Right lobe of liver (tissue), 6 donors: ENCODE measurements around the gene IGSF22. TPM values are rescaled to one million over a fixed set of nuclear protein-coding genes. Genes with fewer than 3 reads are reported as not detected.
A peak's percentile ranks its signal among the peaks of the same experiment; 100 is the strongest.
"Not testable (repeated sequence)": the region's sequence is repeated elsewhere in the genome, so short reads cannot be mapped to it uniquely, and the experiment has no call there.

Experiments
- ATAC-seq, 4 donors: fragments of 200-7000 bp; cut with Tn5 transposase; one replicate each; pipeline ENCODE4 v1.9.1; 2020; ENCODE audit warnings: mild to moderate bottlenecking in 4 of 4, moderate library complexity in 4 of 4
- DNase-seq, 3 donors: peaks; one replicate each; pipeline ENCODE4 v3.0.0-alpha.2; 2020
- H3K27ac ChIP-seq, 3 donors: fragments of 200-600 bp; one replicate each; pipeline ENCODE4 v1.8.0; 2022
- H3K27me3 ChIP-seq, 2 donors: fragments of 200-600 bp; one replicate each; pipeline ENCODE4 v1.8.0; 2022
- H3K36me3 ChIP-seq, 4 donors: fragments of 200-600 bp; sonication (generic) in 1 of 4; one replicate each; pipeline versions ENCODE4 v1.5.1 to v1.8.0; 2017 to 2022; ENCODE audit warnings: control low read depth in 1 of 4
- H3K4me1 ChIP-seq, 4 donors: fragments of 200-600 bp; sonication (generic) in 1 of 4; one replicate each; pipeline versions ENCODE4 v1.5.1 to v1.8.0; 2017 to 2022; ENCODE audit warnings: control low read depth in 1 of 4
- H3K4me3 ChIP-seq, 3 donors: fragments of 200-600 bp; one replicate each; pipeline ENCODE4 v1.8.0; 2022
- H3K9me3 ChIP-seq, 4 donors: fragments of 200-600 bp; sonication (generic) in 1 of 4; one replicate each; pipeline versions ENCODE4 v1.5.1 to v1.8.0; 2017 to 2022; ENCODE audit warnings: control low read depth in 1 of 4
- POLR2A ChIP-seq: fragments of 450-650 bp; IDR thresholded peaks from one replicate; pipeline ENCODE4 v1.6.1; 2017; ENCODE audit warnings: antibody characterized with exemption, mild to moderate bottlenecking
- WGBS: methylation state at CpG from one replicate; pipeline ENCODE4 v1.1.6; 2018; ENCODE audit warnings: low coverage, low lambda C conversion rate; ENCODE audit not compliant: insufficient coverage; ENCODE audit errors: missing lambda C conversion rate; 5-methylcytosine and 5-hydroxymethylcytosine counted together
- intact Hi-C, 2 donors: fragments of 100-400 bp; cut with DNase I; formaldehyde crosslinking; loops; one replicate each; pipeline versions ENCODE4 v1.11.2 to v1.14.1; 2022
- total RNA-seq, 6 experiments: library from RNA; depleted of rRNA in 2 of 6; stranded (reverse); fragments of >200 nt in 2 of 6; fragmentation: NEBNext Ultra II Directional in 3 of 6; extraction: Animal tissue kit (Norgen Biotek cat#: 25700) in 3 of 6; gene quantifications; one replicate each; pipeline versions ENCODE4 v1.1.0 to v1.2.4, GENCODE V29; 2016 to 2023
- TF ChIP-seq, protein P1 (sequence below), 4 donors: fragments of 200-600 bp in 3 of 4; fragments of 450-650 bp in 1 of 4; IDR thresholded peaks; one replicate each; pipeline versions ENCODE4 v1.5.1 to v1.8.0; 2016 to 2022; ENCODE audit warnings: antibody characterized with exemption in 4 of 4, mild to moderate bottlenecking in 2 of 4
- donor health status: DM: no; HTN: yes; CAD: no.
- donor health status: DM: no; HTN: no; CAD: no.
- donor health status: DM: no; HTN: no; CAD: no.
- donor health status: DM: no; HTN: yes; CAD: no.
- donor health status: DM: no; HTN: yes; CAD: no.

The IGSF22 gene
- total RNA-seq, 6 experiments from 2014 or later = 0.04 to 0.32 (median 0.12) TPM; not detected in 3

DNA sequence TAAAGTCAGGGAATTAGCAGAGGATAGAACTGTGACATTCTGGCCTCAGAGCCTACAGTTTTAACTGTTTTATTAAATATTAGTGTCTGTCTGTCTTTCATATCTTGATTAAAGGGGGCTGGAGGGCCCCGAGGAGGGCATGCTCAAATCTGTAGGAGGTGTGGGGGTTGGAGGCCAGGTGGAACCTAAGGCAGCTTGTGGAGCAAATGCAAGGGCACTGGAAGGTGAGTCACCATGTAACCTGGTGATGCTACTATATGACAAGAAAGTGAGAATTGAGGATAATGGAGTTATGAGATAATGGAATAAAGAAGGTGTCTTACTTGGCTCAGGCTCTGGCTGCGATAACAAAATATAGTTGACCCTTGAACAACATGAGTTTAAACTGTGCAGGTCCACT is 54.7 kb downstream of the IGSF22 start:
- intact Hi-C loops = no loop called here
- Histone ChIP-seq H3K9me3 (no peaks in the 10 kb centered on the region), H3K4me3 (no peak overlapping the region), H3K27me3 (no peaks in the 10 kb centered on the region), H3K27ac (no peak overlapping the region), H3K36me3 (no peaks in the 10 kb centered on the region), H3K4me1 (no peaks in the 10 kb centered on the region)
- 64% methylated on average over 2 of the region's 2 CpGs for WGBS
- no peak for ATAC-seq
- no peak for DNase-seq
- no peak for TF ChIP-seq POLR2A
- TF ChIP-seq, protein P1, sequence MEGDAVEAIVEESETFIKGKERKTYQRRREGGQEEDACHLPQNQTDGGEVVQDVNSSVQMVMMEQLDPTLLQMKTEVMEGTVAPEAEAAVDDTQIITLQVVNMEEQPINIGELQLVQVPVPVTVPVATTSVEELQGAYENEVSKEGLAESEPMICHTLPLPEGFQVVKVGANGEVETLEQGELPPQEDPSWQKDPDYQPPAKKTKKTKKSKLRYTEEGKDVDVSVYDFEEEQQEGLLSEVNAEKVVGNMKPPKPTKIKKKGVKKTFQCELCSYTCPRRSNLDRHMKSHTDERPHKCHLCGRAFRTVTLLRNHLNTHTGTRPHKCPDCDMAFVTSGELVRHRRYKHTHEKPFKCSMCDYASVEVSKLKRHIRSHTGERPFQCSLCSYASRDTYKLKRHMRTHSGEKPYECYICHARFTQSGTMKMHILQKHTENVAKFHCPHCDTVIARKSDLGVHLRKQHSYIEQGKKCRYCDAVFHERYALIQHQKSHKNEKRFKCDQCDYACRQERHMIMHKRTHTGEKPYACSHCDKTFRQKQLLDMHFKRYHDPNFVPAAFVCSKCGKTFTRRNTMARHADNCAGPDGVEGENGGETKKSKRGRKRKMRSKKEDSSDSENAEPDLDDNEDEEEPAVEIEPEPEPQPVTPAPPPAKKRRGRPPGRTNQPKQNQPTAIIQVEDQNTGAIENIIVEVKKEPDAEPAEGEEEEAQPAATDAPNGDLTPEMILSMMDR (IDR thresholded peaks at IDR 0.05) = no peak

DNA sequence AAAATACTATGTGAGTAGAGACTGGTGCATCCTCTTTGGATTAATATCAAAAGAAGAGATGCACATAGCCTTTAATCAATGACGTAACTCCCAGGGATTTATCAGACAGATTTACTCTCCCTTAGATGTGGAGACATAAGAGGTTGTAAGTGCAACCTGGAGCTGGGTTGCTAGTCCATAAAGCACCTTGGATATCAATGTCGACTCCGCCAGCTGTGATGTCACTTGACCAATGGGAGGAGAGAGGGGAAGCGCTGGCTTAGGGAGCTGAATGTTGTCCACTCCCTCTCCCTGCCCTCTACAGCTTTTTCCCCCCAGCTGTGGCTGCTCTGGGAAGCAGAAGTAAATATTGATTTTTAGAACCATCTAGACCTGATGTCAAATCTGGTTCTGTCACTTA is 56.3 kb downstream of the IGSF22 start:
- H3K36me3 ChIP-seq = no peaks in the 10 kb centered on the region
- H3K4me1 ChIP-seq = no peaks in the 10 kb centered on the region
- DNase-seq (no peak), ATAC-seq (no peak)
- no peak overlapping the region for H3K27ac ChIP-seq
- no peaks in the 10 kb centered on the region for H3K27me3 ChIP-seq
- intact Hi-C loops = no loop called here
- no peak overlapping the region for H3K4me3 ChIP-seq
- whole genome bisulfite sequencing = 50% methylated on average over 2 of the region's 4 CpGs
- H3K9me3 ChIP-seq = no peaks in the 10 kb centered on the region
- TF ChIP-seq, protein P1 (IDR thresholded peaks at IDR 0.05) = no peak
- TF ChIP-seq POLR2A = no peak

- Histone ChIP-seq H3K4me3 (no peak overlapping the region), H3K36me3 (no peaks in the 10 kb centered on the region), H3K9me3 (no peaks in the 10 kb centered on the region), H3K4me1 (no peaks in the 10 kb centered on the region), H3K27ac (no peak overlapping the region), H3K27me3 (no peaks in the 10 kb centered on the region)
- TF ChIP-seq POLR2A = no peak
- TF ChIP-seq, protein P1 (IDR thresholded peaks at IDR 0.05) = no peak
- peak in 1 of 4 donors; percentile 61 for ATAC-seq
- intact Hi-C loops = no loop called here
- peak in 1 of 3 donors; percentile 22 for DNase-seq
- WGBS = 10% methylated on average over 2 of the region's 2 CpGs
These were observed 56.8 kb downstream of the IGSF22 start for GRCh38 chr11:18669219-18669596.

DNA sequence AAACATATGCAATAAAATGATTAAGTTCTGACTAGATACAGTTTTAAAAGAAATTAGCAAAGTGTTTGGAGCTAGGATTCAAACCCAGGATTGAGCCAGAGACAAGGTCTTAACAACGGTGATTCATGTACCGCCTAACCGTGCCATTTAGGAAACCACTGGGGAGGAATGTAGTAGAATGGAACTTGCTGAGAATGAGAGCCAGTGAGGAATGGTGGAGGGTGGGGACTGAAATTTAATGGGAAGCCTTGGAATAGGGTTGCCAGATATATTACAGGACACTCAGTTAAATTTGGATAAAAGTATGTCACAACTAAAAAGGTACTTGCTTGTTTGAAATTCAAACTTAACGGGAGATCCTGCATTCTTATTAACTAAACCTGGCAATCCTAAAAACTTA is 57.9 kb downstream of the IGSF22 start:
- no peak for ATAC-seq
- DNase-seq = no peak
- no peaks in the 10 kb centered on the region for H3K27me3 ChIP-seq
- TF ChIP-seq POLR2A = no peak
- TF ChIP-seq, protein P1 (IDR thresholded peaks at IDR 0.05) = no peak
- intact Hi-C loops = no loop called here
- no peak overlapping the region for H3K4me3 ChIP-seq
- H3K36me3 ChIP-seq = no peaks in the 10 kb centered on the region
- no peaks in the 10 kb centered on the region for H3K4me1 ChIP-seq
- 84% methylated on average over 4 of the region's 4 CpGs for WGBS
- no peaks in the 10 kb centered on the region for H3K9me3 ChIP-seq
- no peak overlapping the region for H3K27ac ChIP-seq

DNA sequence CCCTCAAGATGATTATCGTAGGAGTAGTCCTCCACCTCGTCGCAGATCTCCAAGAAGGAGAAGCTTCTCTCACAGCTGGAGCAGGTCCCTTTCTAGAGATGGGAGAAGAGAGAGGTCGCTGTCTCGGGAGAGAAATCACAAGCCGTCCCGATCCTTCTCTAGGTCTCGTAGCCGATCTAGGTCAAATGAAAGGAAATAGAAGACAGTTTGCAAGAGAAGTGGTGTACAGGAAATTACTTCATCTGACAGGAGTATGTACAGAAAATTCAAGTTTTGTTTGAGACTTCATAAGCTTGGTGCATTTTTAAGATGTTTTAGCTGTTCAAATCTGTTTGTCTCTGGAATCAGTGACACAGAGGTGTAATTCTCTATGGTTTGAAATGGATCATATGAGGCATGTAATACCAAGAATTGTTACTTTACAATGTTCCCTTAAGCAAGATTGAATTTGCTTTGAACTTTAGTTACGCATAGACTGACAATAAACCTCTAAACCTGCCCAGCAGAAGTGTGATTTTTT is 60.6 kb downstream of the IGSF22 start:
- WGBS = 65% methylated on average over 9 of the region's 10 CpGs

More for the DNA sequence above, 60.6 kb downstream of the IGSF22 start:
- intact Hi-C loops, ATAC-seq, DNase-seq, H3K4me3 ChIP-seq, H3K4me1 ChIP-seq, H3K9me3 ChIP-seq, H3K27ac ChIP-seq, H3K36me3 ChIP-seq, H3K27me3 ChIP-seq: not testable (repeated sequence)
